CD14-positive monocyte (primary cell): ENCODE measurements around the gene HMGB4. TPM values are rescaled to one million over a fixed set of nuclear protein-coding genes. Genes with fewer than 3 reads are reported as not detected.

ENCODE experiments used
- DNase-seq, 3 donors: peaks; one replicate each; pipeline ENCODE4 v3.0.0-alpha.2; 2011 to 2022
- H2AFZ ChIP-seq: 2 replicates; pipeline ENCODE4 v1.6.0; 2012; ENCODE audit warnings: mild to moderate bottlenecking, low read depth, low read length, inconsistent platforms; ENCODE audit not compliant: insufficient read depth, poor library complexity, severe bottlenecking
- H3K27ac ChIP-seq, 2 donors: 1 replicate in 1 of 2; 2 replicates in 1 of 2; pipeline ENCODE4 v1.5.1; 2012 to 2013; ENCODE audit warnings: low read length in 2 of 2, control low read depth in 1 of 2, inconsistent platforms in 1 of 2, low read depth in 1 of 2, mild to moderate bottlenecking in 1 of 2
- H3K27me3 ChIP-seq, 2 donors: one replicate each; pipeline versions ENCODE4 v1.6.0 to v1.6.1; 2011 to 2013; ENCODE audit warnings: low read length in 2 of 2; ENCODE audit not compliant: control insufficient read depth in 2 of 2, insufficient read depth in 2 of 2
- H3K36me3 ChIP-seq, 2 donors: replicated peaks in 1 of 2; 1 replicate in 1 of 2; 2 replicates in 1 of 2; pipeline versions ENCODE4 v1.5.1 to v1.6.1; 2012 to 2013; ENCODE audit warnings: low read length in 2 of 2, control low read depth in 1 of 2, inconsistent platforms in 1 of 2, mild to moderate bottlenecking in 1 of 2; ENCODE audit not compliant: insufficient read depth in 2 of 2, control insufficient read depth in 1 of 2
- H3K4me1 ChIP-seq, 2 donors: 1 replicate in 1 of 2; 2 replicates in 1 of 2; pipeline versions ENCODE4 v1.5.1 to v1.6.1; 2012 to 2013; ENCODE audit warnings: low read length in 2 of 2, control low read depth in 1 of 2, inconsistent platforms in 1 of 2, mild to moderate bottlenecking in 1 of 2, moderate library complexity in 1 of 2; ENCODE audit not compliant: insufficient read depth in 2 of 2, control insufficient read depth in 1 of 2
- H3K4me2 ChIP-seq: replicated peaks from 2 replicates; pipeline ENCODE3; 2012; ENCODE audit warnings: low read length, moderate library complexity, mild to moderate bottlenecking; ENCODE audit not compliant: poor library complexity, severe bottlenecking; ENCODE audit errors: extremely low read depth
- H3K4me3 ChIP-seq, 3 experiments: fragments of 200-600 bp in 1 of 3; sonication (generic) in 1 of 3; replicated peaks in 1 of 3; 1 replicate in 2 of 3; 2 replicates in 1 of 3; pipeline ENCODE4 v1.5.1; 2011 to 2013; ENCODE audit warnings: low read length in 3 of 3, mild to moderate bottlenecking in 3 of 3, control low read depth in 2 of 3, low read depth in 2 of 3, inconsistent platforms in 1 of 3, moderate library complexity in 1 of 3
- H3K79me2 ChIP-seq: 2 replicates; pipeline ENCODE4 v1.6.0; 2012; ENCODE audit warnings: mild to moderate bottlenecking, control low read depth, inconsistent platforms, low read length, moderate library complexity; ENCODE audit not compliant: insufficient read depth
- H3K9ac ChIP-seq: 2 replicates; pipeline ENCODE4 v1.6.0; 2017; ENCODE audit warnings: low read length, mild to moderate bottlenecking; ENCODE audit not compliant: insufficient read depth, poor library complexity, severe bottlenecking
- H3K9me3 ChIP-seq, 2 donors: replicated peaks in 1 of 2; 1 replicate in 1 of 2; 2 replicates in 1 of 2; pipeline versions ENCODE4 v1.5.1 to v1.6.1; 2012 to 2013; ENCODE audit warnings: low read length in 2 of 2, control low read depth in 1 of 2; ENCODE audit not compliant: control insufficient read depth in 1 of 2, insufficient read depth in 1 of 2
- H4K20me1 ChIP-seq: 2 replicates; pipeline ENCODE4 v1.6.0; 2012; ENCODE audit warnings: mild to moderate bottlenecking, low read length, control low read depth, moderate library complexity; ENCODE audit not compliant: insufficient read depth
- H3K27ac Mint-ChIP-seq, 7 donors: one replicate each; pipeline ENCODE4 v1.8.0; 2020; ENCODE audit warnings: mild to moderate bottlenecking in 7 of 7, mixed read lengths in 7 of 7, moderate library complexity in 6 of 7, inconsistent platforms in 2 of 7
- H3K27me3 Mint-ChIP-seq, 3 donors: one replicate each; pipeline ENCODE4 v1.8.0; 2021 to 2022; ENCODE audit warnings: low read depth in 3 of 3, mild to moderate bottlenecking in 3 of 3, mixed read lengths in 3 of 3, moderate library complexity in 3 of 3, inconsistent platforms in 1 of 3
- H3K36me3 Mint-ChIP-seq, 2 donors: one replicate each; pipeline ENCODE4 v1.8.0; 2020; ENCODE audit warnings: mixed read lengths in 2 of 2, inconsistent platforms in 1 of 2, mild to moderate bottlenecking in 1 of 2
- H3K4me1 Mint-ChIP-seq: one replicate; pipeline ENCODE4 v1.8.0; 2020; ENCODE audit warnings: mild to moderate bottlenecking, mixed read lengths
- H3K4me3 Mint-ChIP-seq, 2 donors: one replicate each; pipeline ENCODE4 v1.8.0; 2020; ENCODE audit warnings: mild to moderate bottlenecking in 2 of 2, mixed read lengths in 2 of 2, moderate library complexity in 1 of 2
- H3K9me3 Mint-ChIP-seq, 7 donors: one replicate each; pipeline ENCODE4 v1.8.0; 2020 to 2022; ENCODE audit warnings: mixed read lengths in 7 of 7, mild to moderate bottlenecking in 6 of 7, moderate library complexity in 6 of 7, inconsistent platforms in 2 of 7
- CTCF ChIP-seq: fragments of 200-600 bp; IDR thresholded peaks from one replicate; pipeline ENCODE4 v1.8.0; 2022; ENCODE audit warnings: antibody characterized with exemption, mild to moderate bottlenecking
- WGBS: methylation state at CpG from one replicate; pipeline ENCODE4 v1.1.5; 2013; ENCODE audit warnings: missing lambda C conversion rate; ENCODE audit not compliant: insufficient coverage; 5-methylcytosine and 5-hydroxymethylcytosine counted together
- intact Hi-C, 2 donors: fragments of 100-400 bp; cut with micrococcal nuclease; formaldehyde crosslinking; loops; one replicate each; pipeline versions ENCODE4 v1.15.0 to v1.15.1; 2023
- polyA plus RNA-seq, 3 donors: library from polyadenylated mRNA; depleted of rRNA in 1 of 3; unstranded in 2 of 3; stranded (reverse) in 1 of 3; fragments of 300-500 nt in 2 of 3; fragments of >200 nt in 1 of 3; fragmentation: Illumina TruSeq in 2 of 3; gene quantifications; 1 replicate in 2 of 3; 2 replicates in 1 of 3; pipeline ENCODE4 v1.2.3, GENCODE V29; 2012 to 2021

Gene HMGB4
- polyA plus RNA-seq, 3 donors, result not detected

DNA sequence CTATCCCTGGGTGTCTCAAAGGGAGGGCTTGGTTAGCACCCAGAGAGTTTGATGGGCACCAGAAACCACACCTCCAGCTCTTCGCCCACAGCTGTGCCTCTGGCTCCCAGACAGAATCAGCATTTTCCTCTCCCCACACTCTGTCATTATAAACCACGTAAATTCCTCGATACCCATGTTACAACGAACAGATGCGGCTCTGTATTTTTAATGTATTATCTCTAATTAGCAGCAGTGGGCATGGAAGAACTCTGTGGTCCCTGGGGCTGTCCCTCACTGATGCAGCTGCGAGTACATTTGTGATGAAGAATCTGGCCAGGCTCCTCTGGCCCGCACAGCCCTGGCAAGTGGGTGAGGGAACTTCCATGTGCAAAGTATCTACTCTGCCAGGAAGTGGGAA is 10.8 kb downstream of the HMGB4 start:
- Histone ChIP-seq H4K20me1 (no peaks in the 10 kb centered on the region), H2AFZ (no peak overlapping the region), H3K79me2 (no peaks in the 10 kb centered on the region), H3K27ac (no peak overlapping the region), H3K36me3 (no peaks in the 10 kb centered on the region), H3K9me3 (no peaks in the 10 kb centered on the region), H3K27me3 (no peaks in the 10 kb centered on the region), H3K4me2 (no peak overlapping the region), H3K4me1 (no peaks in the 10 kb centered on the region), H3K4me3 (no peak overlapping the region), H3K9ac (no peak overlapping the region)
- DNase-seq, result no peak
- Mint-ChIP-seq H3K4me1 (no peaks in the 10 kb centered on the region), H3K27ac (no peak overlapping the region), H3K36me3 (no peaks in the 10 kb centered on the region), H3K27me3 (peaks cover 0 to 5% (median 5%) of the 10 kb centered on the region in 3 donors), H3K4me3 (no peak overlapping the region), H3K9me3 (peaks cover 0 to 12% (median 0%) of the 10 kb centered on the region in 7 donors)
- no peak for TF ChIP-seq CTCF
- intact Hi-C loops, result no loop called here
- 100% methylated on average over 2 of the region's 7 CpGs for WGBS

GRCh38 chr1:33875862-33876261 is 12.0 kb downstream of the HMGB4 start:
- no peak overlapping the region for H3K4me2 ChIP-seq
- intact Hi-C loops, result no loop called here
- H3K9me3 ChIP-seq, result no peaks in the 10 kb centered on the region
- H3K4me1 ChIP-seq, result no peaks in the 10 kb centered on the region
- no peaks in the 10 kb centered on the region for H4K20me1 ChIP-seq
- no peak overlapping the region for H3K27ac Mint-ChIP-seq
- peaks cover 0 to 9% (median 0%) of the 10 kb centered on the region in 7 donors for H3K9me3 Mint-ChIP-seq
- H3K4me3 Mint-ChIP-seq, result no peak overlapping the region
- no peak for TF ChIP-seq CTCF
- no peaks in the 10 kb centered on the region for H3K36me3 ChIP-seq
- H3K27me3 ChIP-seq, result no peaks in the 10 kb centered on the region
- H3K27ac ChIP-seq, result no peak overlapping the region
- no peaks in the 10 kb centered on the region for H3K79me2 ChIP-seq
- DNase-seq, result no peak
- no peak overlapping the region for H3K9ac ChIP-seq
- WGBS, result 75% methylated on average over 1 of the region's 3 CpGs
- H3K4me1 Mint-ChIP-seq, result no peaks in the 10 kb centered on the region
- no peaks in the 10 kb centered on the region for H3K36me3 Mint-ChIP-seq
- H3K27me3 Mint-ChIP-seq, result peaks cover 0 to 5% (median 4%) of the 10 kb centered on the region in 3 donors
- H2AFZ ChIP-seq, result no peak overlapping the region
- H3K4me3 ChIP-seq, result no peak overlapping the region
